Testis (tissue), 2 donors: ENCODE data around the gene PLCE1.

Experiments
- CTCF ChIP-seq, 3 experiments: fragments of 450-650 bp in 2 of 3; fragments of 200-600 bp in 1 of 3; sonication (generic) in 1 of 3; IDR thresholded peaks; one replicate each; pipeline ENCODE4 v1.5.1; 2016 to 2019; ENCODE audit warnings: antibody characterized with exemption in 3 of 3, mild to moderate bottlenecking in 2 of 3, moderate library complexity in 1 of 3
- POLR2A ChIP-seq: fragments of 450-650 bp; IDR thresholded peaks from one replicate; pipeline ENCODE4 v1.6.1; 2017; ENCODE audit warnings: antibody characterized with exemption, mild to moderate bottlenecking, moderate library complexity

- TF ChIP-seq CTCF (IDR thresholded peaks at IDR 0.05) (no peak), POLR2A (no peak)
Observed at GRCh38 chr10:93993414-93993781, 333 bp upstream of the PLCE1 start.
